ENCODE measurements around the gene NRG2. TPM values are rescaled to one million over a fixed set of nuclear protein-coding genes. Genes with fewer than 3 reads are reported as not detected.
A peak's percentile ranks its signal among the peaks of the same experiment; 100 is the strongest.

NRG2 gene
- total RNA-seq, 1 donor from 2014 or later = 4.1 TPM

GRCh38 chr5:140007311-140007710 lies 35.8 kb downstream of the NRG2 start:
- no peak for DNase-seq

GRCh38 chr5:140005145-140005591 lies 37.9 kb downstream of the NRG2 start:
- no peak for DNase-seq

GRCh38 chr5:140004174-140004573 lies 38.9 kb downstream of the NRG2 start:
- DNase-seq = no peak

- no peak for DNase-seq
Observed at GRCh38 chr5:140003519-140003918, 39.6 kb downstream of the NRG2 start.

- DNase-seq = peak; percentile 33
Observed at GRCh38 chr5:140000332-140000731, 42.8 kb downstream of the NRG2 start.

- DNase-seq = no peak
Observed at GRCh38 chr5:139998837-139999236, 44.3 kb downstream of the NRG2 start.

- DNase-seq = no peak
Observed at GRCh38 chr5:139997276-139997675, 45.8 kb downstream of the NRG2 start.

- no peak for DNase-seq
Observed at GRCh38 chr5:139995929-139996328, 47.2 kb downstream of the NRG2 start.

GRCh38 chr5:139994234-139994633 lies 48.9 kb downstream of the NRG2 start:
- no peak for DNase-seq

GRCh38 chr5:139985733-139986132 lies 57.4 kb downstream of the NRG2 start:
- no peak for DNase-seq

- no peak for DNase-seq
Observed at GRCh38 chr5:139985290-139985689, 57.8 kb downstream of the NRG2 start.

- no peak for DNase-seq
Observed at GRCh38 chr5:139984816-139985215, 58.3 kb downstream of the NRG2 start.

GRCh38 chr5:139982975-139983240 lies 60.2 kb downstream of the NRG2 start:
- no peak for DNase-seq

- no peak for DNase-seq
Observed at GRCh38 chr5:139982157-139982974, 60.7 kb downstream of the NRG2 start.

GRCh38 chr5:139980765-139981164 lies 62.3 kb downstream of the NRG2 start:
- no peak for DNase-seq

GRCh38 chr5:139979943-139980342 lies 63.2 kb downstream of the NRG2 start:
- no peak for DNase-seq

GRCh38 chr5:139979518-139979917 lies 63.6 kb downstream of the NRG2 start:
- DNase-seq = no peak

- DNase-seq = no peak
Observed at GRCh38 chr5:139976703-139977102, 66.4 kb downstream of the NRG2 start.

GRCh38 chr5:139975942-139976341 lies 67.2 kb downstream of the NRG2 start:
- no peak for DNase-seq

GRCh38 chr5:139975306-139975705 lies 67.8 kb downstream of the NRG2 start:
- no peak for DNase-seq

- no peak for DNase-seq
Observed at GRCh38 chr5:139974661-139975060, 68.4 kb downstream of the NRG2 start.

GRCh38 chr5:139971202-139971725 lies 71.8 kb downstream of the NRG2 start:
- no peak for DNase-seq

GRCh38 chr5:139969318-139969717 lies 73.8 kb downstream of the NRG2 start:
- no peak for DNase-seq

- DNase-seq = peak; percentile 67
Observed at GRCh38 chr5:139968547-139969261, 74.4 kb downstream of the NRG2 start.
